IMR-90 (cell line): Measurements from ENCODE around the gene TTC19. TPM values are rescaled to one million over a fixed set of nuclear protein-coding genes. Genes with fewer than 3 reads are reported as not detected.

Source experiments
- ATAC-seq: fragments of 200-7000 bp; cut with Tn5 transposase; 2 replicates; pipeline ENCODE4 v1.9.1; 2020; ENCODE audit warnings: low read depth, mild to moderate bottlenecking, moderate library complexity
- BruUV-seq: library from RNA; stranded (reverse); fragments of 400-500 nt; replicated peaks from 2 replicates; lab custom pipeline; 2021; lab: Mats Ljungman, UMichigan
- CTCF ChIA-PET: fragments of 300-600 bp; formaldehyde crosslinking; extraction: SDS; loops from one replicate; lab custom pipeline; 2021; ENCODE audit warnings: antibody characterized with exemption; lab: Yijun Ruan, JAX
- POLR2A ChIA-PET: fragments of 300-600 bp; sonication (Branson Sonifier 250); formaldehyde crosslinking; loops from one replicate; lab custom pipeline; 2022; ENCODE audit warnings: antibody characterized with exemption; ENCODE audit not compliant: unreplicated experiment; lab: Charles Lee
- DNase-seq: peaks from one replicate; pipeline ENCODE4 v3.0.0; 2013
- H2AFZ ChIP-seq: replicated peaks from 2 replicates; pipeline ENCODE3; 2013; ENCODE audit warnings: low read length, mild to moderate bottlenecking; ENCODE audit not compliant: poor library complexity
- H2AK5ac ChIP-seq: 2 replicates; pipeline ENCODE4 v1.6.1; 2013; ENCODE audit warnings: low read depth, low read length, inconsistent platforms
- H2AK9ac ChIP-seq: replicated peaks from 2 replicates; pipeline ENCODE3; 2013; ENCODE audit warnings: mild to moderate bottlenecking, low read depth, low read length, moderate library complexity; ENCODE audit not compliant: poor library complexity
- H2BK120ac ChIP-seq: 2 replicates; pipeline ENCODE4 v1.6.1; 2013; ENCODE audit warnings: low read depth, low read length, inconsistent platforms
- H2BK15ac ChIP-seq: 3 replicates; pipeline ENCODE4 v1.6.1; 2013; ENCODE audit warnings: low read depth, low read length, inconsistent platforms
- H2BK20ac ChIP-seq: 2 replicates; pipeline ENCODE4 v1.6.1; 2013; ENCODE audit warnings: low read depth, mild to moderate bottlenecking, inconsistent platforms, low read length, moderate library complexity
- H2BK5ac ChIP-seq: 2 replicates; pipeline ENCODE4 v1.6.1; 2013; ENCODE audit warnings: mild to moderate bottlenecking, low read depth, low read length, inconsistent platforms; ENCODE audit not compliant: poor library complexity, severe bottlenecking
- H3K14ac ChIP-seq: replicated peaks from 2 replicates; pipeline ENCODE4 v1.6.1; 2013; ENCODE audit warnings: low read depth, low read length, inconsistent platforms
- H3K18ac ChIP-seq: 2 replicates; pipeline ENCODE4 v1.6.1; 2013; ENCODE audit warnings: low read depth, low read length, control low read depth
- H3K23ac ChIP-seq: 2 replicates; pipeline ENCODE4 v1.6.1; 2013; ENCODE audit warnings: low read depth, low read length, inconsistent platforms
- H3K27ac ChIP-seq: 2 replicates; pipeline ENCODE4 v1.5.1; 2013; ENCODE audit warnings: mild to moderate bottlenecking, control low read depth, low read length; ENCODE audit not compliant: insufficient read depth
- H3K27me3 ChIP-seq: 2 replicates; pipeline ENCODE4 v1.6.1; 2013; ENCODE audit warnings: low read length; ENCODE audit not compliant: control insufficient read depth, insufficient read depth
- H3K36me3 ChIP-seq: 2 replicates; pipeline ENCODE4 v1.6.1; 2013; ENCODE audit warnings: low read length, mixed read lengths; ENCODE audit not compliant: control insufficient read depth, insufficient read depth
- H3K4ac ChIP-seq: 2 replicates; pipeline ENCODE4 v1.6.1; 2013; ENCODE audit warnings: low read depth, low read length, inconsistent platforms
- H3K4me1 ChIP-seq: 2 replicates; pipeline ENCODE4 v1.6.1; 2013; ENCODE audit warnings: low read length, mixed read lengths; ENCODE audit not compliant: control insufficient read depth, insufficient read depth
- H3K4me2 ChIP-seq: 2 replicates; pipeline ENCODE4 v1.6.1; 2013; ENCODE audit warnings: low read depth, mild to moderate bottlenecking, control low read depth, low read length, moderate library complexity
- H3K4me3 ChIP-seq: 2 replicates; pipeline ENCODE4 v1.5.1; 2013; ENCODE audit warnings: low read depth, mild to moderate bottlenecking, control low read depth, low read length, moderate library complexity; ENCODE audit not compliant: insufficient read depth
- H3K56ac ChIP-seq: 2 replicates; pipeline ENCODE4 v1.6.1; 2013; ENCODE audit warnings: low read length, inconsistent platforms; ENCODE audit not compliant: insufficient read depth; ENCODE audit errors: extremely low read depth
- H3K79me1 ChIP-seq, 2 experiments: 2 replicates each; pipeline ENCODE4 v1.6.1; 2013; ENCODE audit warnings: low read length in 2 of 2, inconsistent platforms in 1 of 2, low read depth in 1 of 2
- H3K9ac ChIP-seq: 2 replicates; pipeline ENCODE4 v1.6.1; 2013; ENCODE audit warnings: low read depth, low read length, control low read depth
- H3K9me1 ChIP-seq: 2 replicates; pipeline ENCODE4 v1.6.1; 2013; ENCODE audit warnings: low read length, inconsistent platforms; ENCODE audit not compliant: insufficient read depth
- H3K9me3 ChIP-seq: 2 replicates; pipeline ENCODE4 v1.6.1; 2013; ENCODE audit warnings: low read length; ENCODE audit not compliant: control insufficient read depth, insufficient read depth
- H4K20me1 ChIP-seq: 2 replicates; pipeline ENCODE4 v1.6.1; 2013; ENCODE audit warnings: low read length, inconsistent platforms; ENCODE audit not compliant: insufficient read depth
- H4K5ac ChIP-seq: 2 replicates; pipeline ENCODE4 v1.6.1; 2013; ENCODE audit warnings: mild to moderate bottlenecking, low read depth, low read length, control low read depth
- H4K8ac ChIP-seq, 2 experiments: 2 replicates each; pipeline ENCODE4 v1.6.1; 2013; ENCODE audit warnings: low read depth in 2 of 2, low read length in 2 of 2, control low read depth in 1 of 2, inconsistent platforms in 1 of 2
- H4K91ac ChIP-seq: 2 replicates; pipeline ENCODE4 v1.6.1; 2013; ENCODE audit warnings: low read depth, low read length, inconsistent platforms; ENCODE audit not compliant: insufficient read depth
- BHLHE40 ChIP-seq: fragments of 150-350 bp; IDR thresholded peaks from 2 replicates; pipeline ENCODE4 v1.6.1; 2016; ENCODE audit warnings: mild to moderate bottlenecking, low read depth, low read length
- CEBPB ChIP-seq: IDR thresholded peaks from 2 replicates; pipeline ENCODE4 v1.6.1; 2012; ENCODE audit warnings: low read depth, low read length, improper control_type of control experiment
- CHD1 ChIP-seq: IDR thresholded peaks from 2 replicates; pipeline ENCODE4 v1.6.1; 2012; ENCODE audit warnings: low read depth, low read length, improper control_type of control experiment
- FOS ChIP-seq: fragments of 150-350 bp; IDR thresholded peaks from 2 replicates; pipeline ENCODE4 v1.6.1; 2016; ENCODE audit warnings: low read depth, low read length
- MAFK ChIP-seq: IDR thresholded peaks from 2 replicates; pipeline ENCODE4 v1.6.1; 2012; ENCODE audit warnings: low read depth, low read length, improper control_type of control experiment
- MAZ ChIP-seq: IDR thresholded peaks from 2 replicates; pipeline ENCODE4 v1.6.1; 2012; ENCODE audit warnings: low read depth, mild to moderate bottlenecking, low read length, improper control_type of control experiment, moderate library complexity, borderline replicate concordance
- MXI1 ChIP-seq: IDR thresholded peaks from 2 replicates; pipeline ENCODE4 v1.6.1; 2012; ENCODE audit warnings: low read depth, mild to moderate bottlenecking, low read length, moderate library complexity, borderline replicate concordance
- NFE2L2 ChIP-seq: fragments of 150-350 bp; IDR thresholded peaks from 2 replicates; pipeline ENCODE4 v1.6.1; 2016; ENCODE audit warnings: low read depth, mild to moderate bottlenecking, low read length
- POLR2A ChIP-seq: IDR thresholded peaks from 2 replicates; pipeline ENCODE4 v1.6.1; 2012; ENCODE audit warnings: mild to moderate bottlenecking, low read depth, low read length
- RAD21 ChIP-seq: IDR thresholded peaks from 2 replicates; pipeline ENCODE4 v1.6.1; 2012; ENCODE audit warnings: low read length, improper control_type of control experiment
- RCOR1 ChIP-seq: IDR thresholded peaks from 2 replicates; pipeline ENCODE4 v1.6.1; 2012; ENCODE audit warnings: mild to moderate bottlenecking, low read length, improper control_type of control experiment; ENCODE audit not compliant: insufficient replicate concordance
- RFX5 ChIP-seq: IDR thresholded peaks from 2 replicates; pipeline ENCODE4 v1.8.0; 2012; ENCODE audit warnings: low read depth, mild to moderate bottlenecking, low read length, moderate library complexity
- SMC3 ChIP-seq: fragments of 150-350 bp; IDR thresholded peaks from 2 replicates; pipeline ENCODE4 v1.6.1; 2016; ENCODE audit warnings: low read depth, mild to moderate bottlenecking, antibody characterized with exemption, low read length, moderate library complexity
- WGBS, 2 experiments: methylation state at CpG; one replicate each; pipeline versions ENCODE4 v1.1.5 to v1.1.7; 2013; ENCODE audit warnings: missing lambda C conversion rate in 2 of 2; ENCODE audit not compliant: insufficient read length in 1 of 2; ENCODE audit errors: extremely low coverage in 2 of 2; 5-methylcytosine and 5-hydroxymethylcytosine counted together
- dilution Hi-C: fragments of 300-500 bp; cut with HindIII; formaldehyde crosslinking; loops from one replicate; pipeline ENCODE4 v1.14.3; 2018; ENCODE audit warnings: low sequenced_read_pairs; ENCODE audit not compliant: unreplicated experiment
- in situ Hi-C: fragments of 300-500 bp; cut with MboI; formaldehyde crosslinking; loops from 3 replicates; pipeline ENCODE4 v1.14.3; 2019; ENCODE audit warnings: low sequenced_read_pairs, inconsistent platforms, mixed read lengths
- intact Hi-C: fragments of 100-400 bp; cut with micrococcal nuclease; formaldehyde crosslinking; loops from 2 replicates; pipeline ENCODE4 v1.10.0; 2022
- polyA plus RNA-seq, 3 experiments: library from polyadenylated mRNA; depleted of rRNA; stranded (reverse); fragments of >200 nt; gene quantifications; 2 replicates each; pipeline ENCODE4 v1.2.3, GENCODE V29; 2012; ENCODE audit warnings: low replicate concordance in 1 of 3
- total RNA-seq: library from RNA; depleted of rRNA; stranded (reverse); fragments of >200 nt; gene quantifications from 2 replicates; pipeline ENCODE4 v1.2.3, GENCODE V29; 2012
- TF ChIP-seq, protein P1 (sequence below): fragments of 150-350 bp; IDR thresholded peaks from 2 replicates; pipeline ENCODE4 v1.6.1; 2017; ENCODE audit warnings: mild to moderate bottlenecking, antibody characterized with exemption, low read length, low read depth
- TF ChIP-seq, protein P2 (sequence below): conservative IDR thresholded peaks from 2 replicates; pipeline ENCODE4 v1.5.1; 2012; ENCODE audit warnings: mild to moderate bottlenecking, low read depth, low read length, improper control_type of control experiment
- TF ChIP-seq, protein P3 (sequence below): fragments of 150-350 bp; IDR thresholded peaks from 2 replicates; pipeline ENCODE4 v1.6.1; 2016; ENCODE audit warnings: low read depth, mild to moderate bottlenecking, low read length, moderate library complexity, borderline replicate concordance

Gene TTC19
- total and polyA plus RNA-seq, 2 of the 4 experiments (the other 2 are of a cell fraction): 8.3 to 12.9 TPM

DNA sequence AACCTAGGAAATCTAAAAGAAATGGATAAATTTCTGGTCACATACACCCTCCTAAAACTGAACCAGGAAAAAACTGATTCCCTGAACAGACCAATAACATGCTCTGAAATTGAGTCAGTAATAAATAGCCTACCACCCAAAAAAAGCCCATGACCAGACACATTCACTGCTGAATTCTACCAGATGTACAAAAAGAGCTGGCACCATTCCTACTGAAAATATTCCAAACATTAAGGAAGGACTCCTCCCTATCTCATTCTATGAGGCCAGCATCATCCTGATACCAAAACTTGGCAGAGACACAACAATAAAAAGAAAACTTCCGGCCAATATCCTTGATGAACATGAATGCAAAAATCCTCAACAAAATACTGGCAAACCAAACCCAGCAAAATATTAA lies 52.9 kb downstream of the TTC19 start:
- Histone ChIP-seq H2BK5ac (no peak overlapping the region), H4K20me1 (no peaks in the 10 kb centered on the region; the same call in 1 of the 2 replicates), H3K9ac (no peak overlapping the region), H3K4ac (no peak overlapping the region), H4K8ac (no peak overlapping the region), H4K5ac (no peak overlapping the region), H3K27me3 (no peaks in the 10 kb centered on the region), H3K4me2 (no peak overlapping the region), H3K9me3 (no peaks in the 10 kb centered on the region), H3K4me3 (no peak overlapping the region), H4K91ac (no peak overlapping the region), H3K18ac (no peak overlapping the region), H3K56ac (no peak overlapping the region), H2AFZ (no peak overlapping the region), H3K14ac (no peak overlapping the region), H2BK120ac (no peak overlapping the region), H2AK9ac (no peak overlapping the region), H3K36me3 (peaks cover 26% of the 10 kb centered on the region), H3K27ac (no peak overlapping the region), H2BK15ac (no peak overlapping the region), H3K4me1 (no peaks in the 10 kb centered on the region), H3K79me1 (peaks cover 23 to 44% of the 10 kb centered on the region in 2 experiments), H3K23ac (no peak overlapping the region), H3K9me1 (no peaks in the 10 kb centered on the region; the same call in 1 of the 2 replicates), H2BK20ac (no peak overlapping the region), H2AK5ac (no peak overlapping the region)
- POLR2A ChIA-PET: no interaction called here
- ATAC-seq (peak; percentile 17), DNase-seq (peak; percentile 40)
- in situ Hi-C loops (no loop called here), dilution Hi-C loops (no loop called here), intact Hi-C loops (no loop called here)
- no CpG with 5 or more reads among the region's 1 CpG for WGBS, 2 experiments
- no TSS peak for BruUV-seq
- TF ChIP-seq BHLHE40: no peak
- TF ChIP-seq NFE2L2: no peak
- TF ChIP-seq RFX5: no peak
- no peak for TF ChIP-seq FOS
- TF ChIP-seq, protein P1, sequence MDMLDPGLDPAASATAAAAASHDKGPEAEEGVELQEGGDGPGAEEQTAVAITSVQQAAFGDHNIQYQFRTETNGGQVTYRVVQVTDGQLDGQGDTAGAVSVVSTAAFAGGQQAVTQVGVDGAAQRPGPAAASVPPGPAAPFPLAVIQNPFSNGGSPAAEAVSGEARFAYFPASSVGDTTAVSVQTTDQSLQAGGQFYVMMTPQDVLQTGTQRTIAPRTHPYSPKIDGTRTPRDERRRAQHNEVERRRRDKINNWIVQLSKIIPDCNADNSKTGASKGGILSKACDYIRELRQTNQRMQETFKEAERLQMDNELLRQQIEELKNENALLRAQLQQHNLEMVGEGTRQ: no peak
- no peak for TF ChIP-seq RAD21
- TF ChIP-seq RCOR1: no peak
- TF ChIP-seq CEBPB: no peak
- TF ChIP-seq SMC3: no peak
- no peak for TF ChIP-seq MXI1
- no peak for TF ChIP-seq MAFK
- no peak for TF ChIP-seq CHD1
- TF ChIP-seq, protein P2, sequence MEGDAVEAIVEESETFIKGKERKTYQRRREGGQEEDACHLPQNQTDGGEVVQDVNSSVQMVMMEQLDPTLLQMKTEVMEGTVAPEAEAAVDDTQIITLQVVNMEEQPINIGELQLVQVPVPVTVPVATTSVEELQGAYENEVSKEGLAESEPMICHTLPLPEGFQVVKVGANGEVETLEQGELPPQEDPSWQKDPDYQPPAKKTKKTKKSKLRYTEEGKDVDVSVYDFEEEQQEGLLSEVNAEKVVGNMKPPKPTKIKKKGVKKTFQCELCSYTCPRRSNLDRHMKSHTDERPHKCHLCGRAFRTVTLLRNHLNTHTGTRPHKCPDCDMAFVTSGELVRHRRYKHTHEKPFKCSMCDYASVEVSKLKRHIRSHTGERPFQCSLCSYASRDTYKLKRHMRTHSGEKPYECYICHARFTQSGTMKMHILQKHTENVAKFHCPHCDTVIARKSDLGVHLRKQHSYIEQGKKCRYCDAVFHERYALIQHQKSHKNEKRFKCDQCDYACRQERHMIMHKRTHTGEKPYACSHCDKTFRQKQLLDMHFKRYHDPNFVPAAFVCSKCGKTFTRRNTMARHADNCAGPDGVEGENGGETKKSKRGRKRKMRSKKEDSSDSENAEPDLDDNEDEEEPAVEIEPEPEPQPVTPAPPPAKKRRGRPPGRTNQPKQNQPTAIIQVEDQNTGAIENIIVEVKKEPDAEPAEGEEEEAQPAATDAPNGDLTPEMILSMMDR: no peak
- TF ChIP-seq, protein P3, sequence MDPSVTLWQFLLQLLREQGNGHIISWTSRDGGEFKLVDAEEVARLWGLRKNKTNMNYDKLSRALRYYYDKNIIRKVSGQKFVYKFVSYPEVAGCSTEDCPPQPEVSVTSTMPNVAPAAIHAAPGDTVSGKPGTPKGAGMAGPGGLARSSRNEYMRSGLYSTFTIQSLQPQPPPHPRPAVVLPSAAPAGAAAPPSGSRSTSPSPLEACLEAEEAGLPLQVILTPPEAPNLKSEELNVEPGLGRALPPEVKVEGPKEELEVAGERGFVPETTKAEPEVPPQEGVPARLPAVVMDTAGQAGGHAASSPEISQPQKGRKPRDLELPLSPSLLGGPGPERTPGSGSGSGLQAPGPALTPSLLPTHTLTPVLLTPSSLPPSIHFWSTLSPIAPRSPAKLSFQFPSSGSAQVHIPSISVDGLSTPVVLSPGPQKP: no peak
- TF ChIP-seq MAZ: no peak
- TF ChIP-seq POLR2A: no peak
- CTCF ChIA-PET: no interaction called here
